Chondrocyte (in vitro differentiated cells): ENCODE data around the gene ZBTB45. TPM values are rescaled to one million over a fixed set of nuclear protein-coding genes. Genes with fewer than 3 reads are reported as not detected.
"Not testable (repeated sequence)": the region's sequence is repeated elsewhere in the genome, so short reads cannot be mapped to it uniquely, and the experiment has no call there.

Experiments
- DNase-seq: peaks from one replicate; pipeline ENCODE4 v3.0.0; 2021; ENCODE audit warnings: mixed read lengths, low spot score
- H3K27ac Mint-ChIP-seq: one replicate; pipeline ENCODE4 v1.8.0; 2021; ENCODE audit warnings: mild to moderate bottlenecking, moderate library complexity, mixed read lengths; ENCODE audit not compliant: unreplicated experiment
- H3K27me3 Mint-ChIP-seq: 2 replicates; pipeline ENCODE4 v1.8.0; 2021; ENCODE audit warnings: low read depth, mixed read lengths
- H3K36me3 Mint-ChIP-seq: 2 replicates; pipeline ENCODE4 v1.8.0; 2021; ENCODE audit warnings: low read depth, mixed read lengths
- H3K4me1 Mint-ChIP-seq: 2 replicates; pipeline ENCODE4 v1.8.0; 2021; ENCODE audit warnings: low read depth, mild to moderate bottlenecking, mixed read lengths
- H3K4me3 Mint-ChIP-seq: one replicate; pipeline ENCODE4 v1.8.0; 2021; ENCODE audit warnings: mild to moderate bottlenecking, moderate library complexity, mixed read lengths; ENCODE audit not compliant: unreplicated experiment
- H3K9me3 Mint-ChIP-seq: 2 replicates; pipeline ENCODE4 v1.8.0; 2021; ENCODE audit warnings: low read depth, mixed read lengths
- total RNA-seq: library from RNA; stranded (reverse); gene quantifications from 3 replicates; pipeline ENCODE4 v1.2.1, GENCODE V29; 2021
- TF ChIP-seq, protein P1 (sequence below): fragments of 200-600 bp; sonication (generic); IDR thresholded peaks from 2 replicates; pipeline ENCODE4 v1.5.0; 2021; ENCODE audit warnings: antibody characterized with exemption, mild to moderate bottlenecking, moderate library complexity

Gene ZBTB45
- total RNA-seq, 1 donor from 2014 or later: 15.9 TPM

DNA sequence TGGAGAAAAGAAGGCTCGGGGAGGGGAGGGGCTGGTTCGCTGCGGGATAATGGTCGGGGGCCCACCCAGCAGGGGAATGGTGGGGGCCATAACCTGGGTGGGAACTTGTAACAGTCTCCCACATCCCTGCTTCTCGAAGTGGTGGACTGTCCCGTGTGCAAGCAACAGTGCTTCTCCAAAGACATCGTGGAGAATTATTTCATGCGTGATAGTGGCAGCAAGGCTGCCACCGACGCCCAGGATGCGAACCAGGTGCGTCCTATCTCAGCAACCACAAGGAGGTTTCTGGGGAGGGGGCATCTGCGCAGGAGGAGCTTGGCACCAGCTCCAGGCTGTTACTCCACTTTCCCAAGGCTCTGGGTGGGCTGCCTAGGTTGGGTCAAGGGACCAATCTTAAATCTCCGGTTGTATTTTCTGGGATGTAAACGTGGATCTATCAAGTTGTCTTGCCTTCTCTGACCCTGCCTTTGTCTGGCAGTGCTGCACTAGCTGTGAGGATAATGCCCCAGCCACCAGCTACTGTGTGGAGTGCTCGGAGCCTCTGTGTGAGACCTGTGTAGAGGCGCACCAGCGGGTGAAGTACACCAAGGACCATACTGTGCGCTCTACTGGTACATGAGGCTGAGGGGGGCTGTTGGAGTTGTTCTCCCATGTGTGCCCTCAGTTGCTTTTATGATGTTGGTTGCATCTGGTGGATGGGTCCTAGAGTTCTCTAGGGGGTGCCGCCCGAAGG, 25.8 kb upstream of the ZBTB45 start:
- Mint-ChIP-seq H3K4me1 (peaks cover 24% of the 10 kb centered on the region), H3K9me3 (no peaks in the 10 kb centered on the region), H3K27ac (peak overlapping the region; percentile 72), H3K4me3 (peak overlapping the region; percentile 92), H3K27me3 (peaks cover 3% of the 10 kb centered on the region), H3K36me3 (peaks cover 22% of the 10 kb centered on the region)
- TF ChIP-seq, protein P1, sequence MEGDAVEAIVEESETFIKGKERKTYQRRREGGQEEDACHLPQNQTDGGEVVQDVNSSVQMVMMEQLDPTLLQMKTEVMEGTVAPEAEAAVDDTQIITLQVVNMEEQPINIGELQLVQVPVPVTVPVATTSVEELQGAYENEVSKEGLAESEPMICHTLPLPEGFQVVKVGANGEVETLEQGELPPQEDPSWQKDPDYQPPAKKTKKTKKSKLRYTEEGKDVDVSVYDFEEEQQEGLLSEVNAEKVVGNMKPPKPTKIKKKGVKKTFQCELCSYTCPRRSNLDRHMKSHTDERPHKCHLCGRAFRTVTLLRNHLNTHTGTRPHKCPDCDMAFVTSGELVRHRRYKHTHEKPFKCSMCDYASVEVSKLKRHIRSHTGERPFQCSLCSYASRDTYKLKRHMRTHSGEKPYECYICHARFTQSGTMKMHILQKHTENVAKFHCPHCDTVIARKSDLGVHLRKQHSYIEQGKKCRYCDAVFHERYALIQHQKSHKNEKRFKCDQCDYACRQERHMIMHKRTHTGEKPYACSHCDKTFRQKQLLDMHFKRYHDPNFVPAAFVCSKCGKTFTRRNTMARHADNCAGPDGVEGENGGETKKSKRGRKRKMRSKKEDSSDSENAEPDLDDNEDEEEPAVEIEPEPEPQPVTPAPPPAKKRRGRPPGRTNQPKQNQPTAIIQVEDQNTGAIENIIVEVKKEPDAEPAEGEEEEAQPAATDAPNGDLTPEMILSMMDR: no peak
- DNase-seq: peak; percentile 41

GRCh38 chr19:58544591-58545285, 25.1 kb upstream of the ZBTB45 start:
- TF ChIP-seq, protein P1: no peak
- Mint-ChIP-seq H3K4me1 (peaks cover 24% of the 10 kb centered on the region), H3K27ac (peak overlapping the region; percentile 100), H3K9me3 (no peaks in the 10 kb centered on the region), H3K4me3 (peak overlapping the region; percentile 92), H3K36me3 (peaks cover 20% of the 10 kb centered on the region), H3K27me3 (peaks cover 5% of the 10 kb centered on the region)
- DNase-seq: peak; percentile 83

GRCh38 chr19:58543826-58544590, 24.4 kb upstream of the ZBTB45 start, which contains the start of gene TRIM28:
TRIM28 (plus strand) TSS chr19:58544064; CDS start chr19:58544758, 694 bp downstream.
- TF ChIP-seq, protein P1: peak; percentile 13
- Mint-ChIP-seq H3K9me3 (no peaks in the 10 kb centered on the region), H3K27me3 (peaks cover 10% of the 10 kb centered on the region), H3K27ac (peak within 1 kb of the TSS; percentile 100), H3K36me3 (peaks cover 16% of the 10 kb centered on the region), H3K4me1 (peaks cover 24% of the 10 kb centered on the region), H3K4me3 (peak within 1 kb of the TSS; percentile 92)
- DNase-seq: peak; percentile 99

GRCh38 chr19:58542641-58543372, 23.2 kb upstream of the ZBTB45 start:
- Mint-ChIP-seq H3K27me3 (peaks cover 12% of the 10 kb centered on the region), H3K27ac (peak overlapping the region; percentile 100), H3K36me3 (peaks cover 11% of the 10 kb centered on the region), H3K4me1 (peaks cover 26% of the 10 kb centered on the region), H3K4me3 (peak overlapping the region; percentile 28)
- peak; percentile 15 for DNase-seq
- H3K9me3 Mint-ChIP-seq: not testable (repeated sequence)

GRCh38 chr19:58539169-58539559, 19.6 kb upstream of the ZBTB45 start:
- Mint-ChIP-seq H3K27me3 (peaks cover 12% of the 10 kb centered on the region), H3K4me1 (peaks cover 10% of the 10 kb centered on the region)
- H3K9me3 Mint-ChIP-seq, H3K36me3 Mint-ChIP-seq, DNase-seq, H3K27ac Mint-ChIP-seq, H3K4me3 Mint-ChIP-seq: not testable (repeated sequence)
